BE2C (cell line): ENCODE data around the gene TNFSF11.

Experiments used
- DNase-seq: peaks from one replicate; pipeline ENCODE4 v3.0.0-alpha.2; 2020
- H3K27me3 ChIP-seq: fragments of 250-450 bp; sonication (Bioruptor Pico); 2 replicates; pipeline ENCODE4 v1.5.1; 2020; ENCODE audit warnings: mild to moderate bottlenecking
- H3K36me3 ChIP-seq: fragments of 250-450 bp; sonication (Bioruptor Pico); 2 replicates; pipeline ENCODE4 v1.5.1; 2020; ENCODE audit warnings: mild to moderate bottlenecking
- H3K4me1 ChIP-seq: fragments of 250-450 bp; sonication (Bioruptor Pico); 2 replicates; pipeline ENCODE4 v1.5.1; 2020
- H3K4me3 ChIP-seq: 2 replicates; pipeline ENCODE4 v1.5.1; 2011; ENCODE audit warnings: low read depth, low read length
- H3K9me3 ChIP-seq: fragments of 250-450 bp; sonication (Bioruptor Pico); 2 replicates; pipeline ENCODE4 v1.5.1; 2020
- CTCF ChIP-seq: IDR thresholded peaks from 2 replicates; pipeline ENCODE4 v1.5.1; 2012; ENCODE audit warnings: mild to moderate bottlenecking, low read depth, low read length

The TNFSF11 gene

GRCh38 chr13:42580644-42581043 lies 6.7 kb downstream of the TNFSF11 start:
- no peak for TF ChIP-seq CTCF
- no peaks in the 10 kb centered on the region for H3K36me3 ChIP-seq
- no peaks in the 10 kb centered on the region for H3K4me1 ChIP-seq
- no peak for DNase-seq
- peaks cover 27% of the 10 kb centered on the region for H3K27me3 ChIP-seq
- no peaks in the 10 kb centered on the region for H3K9me3 ChIP-seq
- H3K4me3 ChIP-seq, result no peak overlapping the region

- no peak for DNase-seq
- TF ChIP-seq CTCF, result no peak
- Histone ChIP-seq H3K4me3 (no peak overlapping the region), H3K36me3 (no peaks in the 10 kb centered on the region), H3K9me3 (no peaks in the 10 kb centered on the region), H3K27me3 (peaks cover 19% of the 10 kb centered on the region), H3K4me1 (no peaks in the 10 kb centered on the region)
Measured at GRCh38 chr13:42581427-42581826, 7.5 kb downstream of the TNFSF11 start.

GRCh38 chr13:42591602-42592001 lies 17.6 kb downstream of the TNFSF11 start:
- H3K9me3 ChIP-seq, result no peaks in the 10 kb centered on the region
- no peak for DNase-seq
- H3K4me3 ChIP-seq, result no peak overlapping the region
- no peaks in the 10 kb centered on the region for H3K36me3 ChIP-seq
- no peaks in the 10 kb centered on the region for H3K27me3 ChIP-seq
- H3K4me1 ChIP-seq, result no peaks in the 10 kb centered on the region
- no peak for TF ChIP-seq CTCF

- H3K4me1 ChIP-seq, result no peaks in the 10 kb centered on the region
- H3K9me3 ChIP-seq, result no peaks in the 10 kb centered on the region
- no peak for TF ChIP-seq CTCF
- H3K36me3 ChIP-seq, result no peaks in the 10 kb centered on the region
- no peak overlapping the region for H3K4me3 ChIP-seq
- H3K27me3 ChIP-seq, result no peaks in the 10 kb centered on the region
- DNase-seq, result no peak
Measured at GRCh38 chr13:42592915-42593900, 19.3 kb downstream of the TNFSF11 start.

- H3K27me3 ChIP-seq, result no peaks in the 10 kb centered on the region
- H3K36me3 ChIP-seq, result no peaks in the 10 kb centered on the region
- no peak overlapping the region for H3K4me3 ChIP-seq
- peak; percentile 56 for DNase-seq
- H3K4me1 ChIP-seq, result no peaks in the 10 kb centered on the region
- H3K9me3 ChIP-seq, result no peaks in the 10 kb centered on the region
- TF ChIP-seq CTCF, result peak; percentile 89
Measured at GRCh38 chr13:42594481-42595252, 20.7 kb downstream of the TNFSF11 start.

GRCh38 chr13:42595253-42595571 lies 21.3 kb downstream of the TNFSF11 start:
- Histone ChIP-seq H3K9me3 (no peaks in the 10 kb centered on the region), H3K36me3 (no peaks in the 10 kb centered on the region), H3K4me1 (no peaks in the 10 kb centered on the region), H3K4me3 (no peak overlapping the region), H3K27me3 (no peaks in the 10 kb centered on the region)
- TF ChIP-seq CTCF, result no peak
- DNase-seq, result no peak
